NCI-H1105 (cell line): ENCODE results near the gene RPH3AL.
"Not testable (repeated sequence)": the region's sequence is repeated elsewhere in the genome, so short reads cannot be mapped to it uniquely, and the experiment has no call there.

Source experiments
- DNase-seq: peaks from one replicate; lab custom pipeline; 2025; lab: John Stamatoyannopoulos, UW

Gene RPH3AL

DNA sequence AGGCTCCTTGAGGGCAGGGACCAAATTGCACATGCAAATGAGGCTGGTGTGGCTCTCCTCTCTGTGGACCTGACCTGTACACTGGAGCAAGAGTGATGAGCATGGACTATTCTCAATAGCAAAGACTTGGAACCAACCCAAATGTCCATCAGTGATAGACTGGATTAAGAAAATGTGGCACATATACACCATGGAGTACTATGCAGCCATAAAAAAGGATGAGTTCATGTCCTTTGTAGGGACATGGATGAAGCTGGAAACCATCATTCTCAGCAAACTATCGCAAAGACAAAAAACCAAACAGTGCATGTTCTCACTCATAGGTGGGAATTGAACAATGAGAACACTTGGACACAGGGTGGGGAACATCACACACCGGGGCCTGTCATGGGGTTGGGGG is 128.0 kb downstream of the RPH3AL start:
- DNase-seq: not testable (repeated sequence)

DNA sequence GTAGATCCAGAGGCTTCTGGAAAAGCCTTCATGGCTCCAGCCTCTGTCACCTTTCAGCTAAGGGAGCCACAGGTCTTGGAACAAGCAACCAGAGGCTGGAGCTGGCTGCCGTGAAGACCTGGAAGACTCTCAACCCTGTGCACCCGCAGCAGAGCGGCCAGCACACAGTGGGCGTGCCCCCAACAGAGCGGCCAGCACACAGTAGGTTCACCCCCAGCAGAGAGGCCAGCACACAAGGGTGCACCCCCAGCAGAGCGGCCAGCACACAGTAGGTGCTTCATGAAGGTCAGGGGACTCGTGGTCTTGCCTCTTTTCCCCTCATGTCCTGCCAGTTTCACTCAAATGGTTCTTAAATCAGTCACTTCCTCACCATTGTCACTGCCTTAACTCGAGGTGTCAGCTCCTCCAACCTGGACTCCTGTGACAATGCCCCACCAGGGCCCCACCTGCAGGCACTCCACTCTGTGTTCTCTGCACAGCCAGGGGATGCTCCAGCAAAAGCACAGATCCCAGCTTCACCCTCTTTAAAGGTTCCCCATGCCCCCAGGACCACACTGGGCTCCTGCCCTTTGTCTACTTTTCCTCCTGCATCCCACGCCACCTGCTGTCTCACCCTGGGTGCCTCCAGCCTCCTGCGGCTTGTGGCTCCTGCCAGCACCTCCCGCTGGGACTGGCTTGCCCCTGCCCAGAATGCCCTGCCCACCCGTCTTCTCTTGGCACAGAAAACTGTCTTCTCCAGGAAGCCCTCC is 128.7 kb downstream of the RPH3AL start:
- DNase-seq: no peak

DNA sequence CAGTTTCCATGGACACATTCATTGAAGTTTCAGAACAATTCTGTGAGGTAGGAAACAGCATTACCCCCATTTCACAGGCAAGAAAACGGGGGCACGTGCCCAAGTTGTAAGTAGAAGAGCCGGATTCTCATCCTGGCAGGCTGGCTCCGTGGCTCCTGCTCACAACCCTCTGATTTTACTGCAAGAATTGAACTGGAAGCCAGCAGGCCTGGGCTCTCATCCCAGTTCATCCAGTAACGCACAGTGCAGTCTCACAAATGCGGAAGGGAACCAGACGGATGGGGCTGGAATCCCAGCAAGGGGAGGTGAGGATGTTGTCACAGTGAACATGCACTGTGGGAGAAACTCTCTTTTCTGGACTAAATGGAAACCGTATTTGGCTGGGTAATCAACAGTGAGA is 130.4 kb downstream of the RPH3AL start:
- DNase-seq: no peak

DNA sequence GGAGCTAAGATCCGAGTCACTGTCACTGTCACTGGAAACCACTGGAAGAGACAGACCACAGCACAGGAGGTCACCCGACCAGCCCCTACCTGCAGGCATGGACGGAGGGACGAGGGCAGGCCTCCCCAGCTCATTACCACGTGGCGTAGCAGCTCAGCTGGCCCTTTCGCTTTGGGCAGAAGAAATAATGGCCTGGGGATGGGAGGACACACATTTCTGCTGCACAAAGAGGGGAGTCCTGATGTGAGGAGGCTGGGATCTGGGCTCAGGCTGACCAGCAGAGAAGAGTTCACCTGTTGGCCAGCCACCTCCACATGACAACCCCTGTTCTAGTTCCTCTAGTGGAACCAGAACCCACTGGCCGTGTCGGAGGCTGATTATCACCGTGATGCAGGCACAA is 132.9 kb downstream of the RPH3AL start:
- DNase-seq: no peak

DNA sequence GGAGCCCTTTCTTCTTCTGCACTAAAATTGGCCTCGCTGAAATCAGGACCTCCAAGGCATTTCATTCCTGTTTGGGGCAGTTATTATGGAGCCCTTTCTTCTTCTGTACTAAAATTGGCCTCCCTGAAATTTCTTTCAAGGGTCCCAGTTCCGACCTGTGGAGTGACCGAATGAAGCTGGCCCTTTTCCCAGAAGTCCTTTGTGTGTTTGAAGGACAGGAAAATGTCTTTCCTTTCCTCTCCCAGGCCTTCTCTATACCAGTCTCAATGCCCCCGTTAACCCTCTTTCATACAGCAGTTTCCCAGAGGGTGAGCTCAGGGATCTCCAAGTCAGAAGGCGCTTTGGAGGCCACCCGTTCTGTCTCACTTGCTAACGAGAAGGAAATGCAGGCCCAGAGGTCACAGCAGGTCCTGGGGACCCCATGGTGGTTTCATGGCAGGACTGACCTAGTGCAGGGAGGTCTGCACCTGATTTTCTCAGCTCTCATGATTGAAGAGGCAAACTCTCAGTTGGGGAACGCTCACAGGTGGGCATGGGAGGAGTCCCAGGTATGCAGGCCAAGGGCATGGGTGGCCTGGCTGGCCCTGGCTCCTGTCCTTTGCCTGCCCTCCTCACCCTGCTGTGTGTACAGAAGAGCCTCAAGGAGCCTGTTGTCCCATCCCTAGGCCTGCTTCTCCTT is 134.0 kb downstream of the RPH3AL start:
- no peak for DNase-seq

DNA sequence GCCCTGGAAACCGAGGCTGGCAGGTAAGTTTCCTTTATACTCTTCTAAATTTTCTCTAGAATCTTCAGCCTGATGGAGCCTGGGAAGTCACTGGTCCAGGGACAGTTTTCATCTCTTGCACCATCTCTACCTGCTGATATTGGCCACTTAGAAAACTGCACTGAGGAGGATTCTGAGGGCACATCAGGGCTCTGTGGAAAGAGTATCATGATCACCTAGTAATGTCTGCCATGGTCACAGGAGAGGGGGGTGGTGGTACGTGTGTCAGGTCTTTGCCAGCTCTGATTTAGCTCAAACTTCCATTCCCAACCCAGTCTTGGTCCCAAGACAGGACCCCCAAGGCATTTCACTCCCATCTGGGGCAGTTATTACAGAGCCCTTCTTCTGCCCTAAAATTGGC is 136.0 kb downstream of the RPH3AL start:
- DNase-seq: no peak

DNA sequence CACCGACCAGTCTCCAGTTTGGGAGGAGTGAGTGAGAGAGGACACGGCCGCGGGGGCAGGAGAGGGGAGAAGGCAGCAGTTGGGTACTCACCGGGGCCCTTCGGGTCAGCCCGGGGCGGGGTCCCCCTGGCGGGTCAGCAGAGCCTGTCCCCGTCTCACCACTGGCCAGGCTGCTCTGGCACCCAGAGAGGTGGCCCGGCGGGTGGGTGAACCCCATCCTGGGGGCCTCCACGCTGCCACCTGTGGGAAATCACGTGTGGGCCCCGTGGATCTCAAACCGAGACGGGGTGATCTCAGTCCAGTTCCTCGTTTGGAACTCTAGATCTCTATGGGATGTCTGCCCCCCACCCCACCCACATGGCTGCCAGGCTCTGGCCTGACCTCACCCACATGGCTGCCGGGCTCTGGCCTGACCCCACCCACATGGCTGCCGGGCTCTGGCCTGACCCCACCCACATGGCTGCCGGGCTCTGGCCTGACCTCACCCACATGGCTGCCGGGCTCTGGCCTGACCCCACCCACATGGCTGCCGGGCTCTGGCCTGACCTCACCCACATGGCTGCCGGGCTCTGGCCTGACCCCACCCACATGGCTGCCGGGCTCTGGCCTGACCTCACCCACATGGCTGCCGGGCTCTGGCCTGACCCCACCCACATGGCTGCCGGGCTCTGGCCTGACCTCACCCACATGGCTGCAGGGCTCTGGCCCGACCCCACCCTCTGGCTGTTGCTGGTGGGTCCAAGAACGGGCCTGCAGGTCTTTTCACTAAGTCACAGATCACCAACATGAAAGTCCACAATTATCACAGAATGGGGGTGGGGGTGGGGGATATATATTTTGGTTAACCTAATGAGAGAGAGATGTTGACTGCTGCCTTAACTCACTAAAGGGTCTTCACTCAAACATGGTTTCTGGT is 136.8 kb downstream of the RPH3AL start:
- not testable (repeated sequence) for DNase-seq

DNA sequence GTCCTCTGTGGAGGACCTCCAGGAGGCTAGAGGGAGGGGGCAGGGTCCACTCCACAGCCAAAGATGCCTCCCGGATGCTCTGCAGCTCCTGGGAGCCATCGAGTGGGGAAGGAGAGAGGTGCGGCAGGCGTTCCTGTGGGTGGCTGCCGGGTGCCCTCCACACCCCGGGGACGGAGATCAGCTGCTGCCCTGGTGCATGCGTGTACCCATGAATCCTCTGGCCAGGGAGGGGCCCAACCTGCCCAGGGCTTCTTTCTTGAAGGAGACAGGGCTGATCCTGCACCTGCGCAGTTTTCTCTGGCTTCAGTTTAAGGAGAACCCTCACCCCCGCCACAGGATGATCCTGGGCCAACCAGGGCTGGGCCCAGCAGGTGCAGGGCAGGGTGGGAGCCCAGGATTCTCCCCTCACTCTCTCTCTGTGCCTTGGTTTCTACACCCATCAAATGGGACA is 137.7 kb downstream of the RPH3AL start:
- no peak for DNase-seq

DNA sequence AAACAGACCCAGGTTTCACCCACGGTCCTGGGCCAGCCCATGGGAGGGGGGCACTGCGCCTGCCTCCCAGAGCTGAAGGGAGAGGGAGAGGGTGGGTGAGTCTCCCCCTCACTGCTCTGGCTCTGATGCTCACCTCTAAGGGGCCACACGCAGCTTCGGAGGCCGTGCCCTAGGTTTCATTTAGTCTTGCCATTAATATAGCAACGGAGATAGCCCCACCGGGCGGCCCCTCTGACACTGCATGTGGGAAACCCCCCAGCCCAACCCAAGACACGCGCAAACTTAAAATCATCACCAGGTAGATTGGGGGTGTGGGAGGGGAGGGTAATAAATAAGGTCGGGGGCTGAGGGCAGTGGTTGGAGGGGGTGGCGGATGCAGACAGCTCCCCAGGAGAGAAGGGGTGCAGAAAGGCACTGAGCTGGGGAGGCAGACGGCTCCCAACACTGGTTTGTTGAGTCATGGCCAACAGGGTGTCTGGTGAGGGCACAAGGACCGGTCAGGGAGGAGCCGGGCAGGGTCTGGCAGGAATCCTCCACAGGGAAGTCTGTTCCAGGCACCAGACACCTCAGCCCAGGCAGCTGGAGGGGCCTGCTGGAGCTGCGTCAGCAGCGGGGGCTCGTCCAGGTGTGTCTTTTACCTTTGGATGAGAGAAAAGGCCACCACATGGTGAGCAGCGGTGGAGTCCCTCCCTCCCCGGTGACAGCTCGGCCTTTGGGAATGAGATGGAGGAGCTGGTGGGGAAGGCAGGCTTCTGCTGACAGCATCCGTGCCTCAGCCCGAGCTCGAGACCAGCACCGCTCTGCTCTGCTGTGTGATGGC is 139.1 kb downstream of the RPH3AL start:
- no peak for DNase-seq

DNA sequence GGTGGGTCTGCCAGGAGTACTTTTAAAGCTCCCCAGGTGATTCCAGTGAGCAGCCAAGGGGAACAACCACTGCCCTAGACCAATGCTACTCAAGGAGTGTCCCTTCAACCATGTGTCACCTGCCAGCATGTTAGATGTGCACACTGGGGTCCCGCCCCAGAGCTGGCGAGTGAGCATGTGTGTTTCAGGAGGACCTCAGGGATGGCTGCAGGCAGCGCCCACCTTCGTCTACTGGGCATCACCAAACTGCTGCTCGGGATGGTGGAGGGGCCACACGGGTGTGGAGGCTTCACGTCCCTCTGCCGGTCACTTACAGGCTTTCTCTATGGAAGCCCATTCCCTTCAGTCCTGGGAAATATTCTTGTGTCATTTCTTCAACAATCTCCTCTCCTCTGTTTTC is 142.2 kb downstream of the RPH3AL start:
- no peak for DNase-seq

DNA sequence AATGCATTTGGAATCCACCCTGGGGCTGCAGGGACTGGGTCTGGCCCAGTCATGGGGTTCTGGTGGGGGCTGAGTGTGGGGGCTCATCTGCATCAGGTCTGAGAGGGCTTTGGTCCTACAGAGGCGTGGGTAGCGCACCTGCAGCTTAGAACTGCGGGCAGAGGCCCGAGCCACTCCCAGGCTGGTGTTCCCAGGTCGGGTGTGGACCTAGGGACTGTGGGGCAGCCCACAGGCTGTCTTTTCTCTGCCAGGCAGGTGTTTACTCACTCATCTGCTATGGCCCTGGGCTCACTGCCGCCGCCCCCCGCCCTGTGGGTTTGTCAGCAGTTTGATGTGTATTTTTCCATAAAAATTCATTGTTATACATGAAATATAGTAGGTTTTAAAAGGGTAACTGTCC is 144.2 kb downstream of the RPH3AL start:
- no peak for DNase-seq

DNA sequence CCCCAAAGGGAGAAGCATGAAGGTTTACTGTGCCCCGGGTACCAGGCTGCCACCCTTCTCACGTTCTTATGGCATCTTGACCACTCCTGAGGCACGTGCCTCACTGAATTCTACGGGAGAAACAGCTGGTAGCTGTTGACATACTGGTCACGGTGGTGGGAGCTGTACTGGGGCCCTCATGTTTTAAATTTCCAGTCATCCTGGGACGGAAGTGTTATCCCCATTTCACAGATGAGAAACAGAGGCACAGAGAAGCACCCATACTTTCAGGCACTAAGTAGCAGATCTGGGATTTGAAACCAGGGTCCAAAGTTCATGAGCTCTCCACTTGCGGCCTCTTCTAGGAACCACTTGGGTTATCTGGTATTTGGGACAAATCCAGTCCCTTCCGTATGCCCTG is 144.8 kb downstream of the RPH3AL start:
- no peak for DNase-seq

DNA sequence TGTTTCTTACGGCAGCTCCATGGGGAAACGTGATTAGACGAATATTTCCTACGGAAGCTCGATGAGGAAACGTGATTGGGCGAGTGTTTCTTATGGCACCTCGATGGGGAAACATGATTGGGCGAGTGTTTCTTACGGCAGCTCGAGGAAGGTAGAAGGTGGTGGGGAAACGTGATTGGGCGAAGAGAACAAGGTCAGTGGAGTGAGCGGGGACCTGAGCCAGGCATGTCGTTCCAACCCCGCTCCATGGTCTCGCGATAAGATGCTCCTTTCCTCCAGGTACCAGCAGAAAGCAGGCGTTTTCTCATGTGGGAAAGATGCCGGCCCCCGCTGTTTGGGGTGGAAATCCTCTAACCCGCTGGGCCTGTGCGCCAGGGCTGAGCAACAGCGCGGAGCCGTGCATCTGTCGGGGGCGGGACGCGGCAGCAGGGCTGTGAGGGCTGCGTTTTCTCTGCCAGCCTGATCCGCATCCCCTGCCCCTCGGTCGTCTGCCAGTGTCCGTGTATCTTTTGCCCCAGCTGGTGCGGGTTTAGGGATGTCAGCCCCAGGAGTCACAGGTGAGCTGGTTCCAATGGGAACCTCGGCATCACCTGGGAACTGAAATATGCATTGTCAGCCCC is 145.6 kb downstream of the RPH3AL start:
- no peak for DNase-seq

DNA sequence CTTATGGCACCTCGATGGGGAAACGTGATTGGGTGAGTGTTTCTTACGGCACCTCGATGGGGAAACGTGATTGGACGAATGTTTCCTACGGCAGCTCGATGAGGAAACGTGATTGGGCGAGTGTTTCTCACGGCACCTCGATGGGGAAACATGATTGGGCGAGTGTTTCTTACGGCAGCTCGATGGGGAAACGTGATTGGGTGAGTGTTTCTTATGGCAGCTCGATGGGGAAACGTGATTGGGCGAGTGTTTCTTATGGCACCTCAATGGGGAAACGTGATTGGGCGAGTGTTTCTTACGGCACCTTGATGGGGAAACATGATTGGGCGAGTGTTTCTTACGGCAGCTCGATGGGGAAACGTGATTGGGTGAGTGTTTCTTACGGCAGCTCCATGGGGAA is 146.1 kb downstream of the RPH3AL start:
- not testable (repeated sequence) for DNase-seq

DNA sequence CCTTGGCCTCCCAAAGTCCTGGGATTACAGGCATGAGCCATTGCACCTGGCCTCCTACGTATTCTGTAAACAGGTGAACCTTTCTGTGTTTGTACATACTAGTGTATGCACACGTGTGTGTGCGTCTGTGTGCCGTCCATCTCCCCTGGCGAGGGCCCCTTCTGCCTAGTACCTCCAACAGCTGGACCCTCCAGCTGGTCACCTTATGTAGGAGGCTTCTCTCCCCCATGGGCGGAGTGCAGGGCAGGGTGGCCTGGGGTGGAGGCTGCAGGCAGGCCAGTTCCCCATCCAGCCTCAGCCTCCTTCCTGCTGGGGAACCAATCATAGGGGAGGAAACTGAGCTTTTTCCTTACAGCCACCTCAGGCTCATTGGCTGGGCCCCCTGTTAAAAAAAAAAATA is 146.8 kb downstream of the RPH3AL start:
- DNase-seq: no peak

DNA sequence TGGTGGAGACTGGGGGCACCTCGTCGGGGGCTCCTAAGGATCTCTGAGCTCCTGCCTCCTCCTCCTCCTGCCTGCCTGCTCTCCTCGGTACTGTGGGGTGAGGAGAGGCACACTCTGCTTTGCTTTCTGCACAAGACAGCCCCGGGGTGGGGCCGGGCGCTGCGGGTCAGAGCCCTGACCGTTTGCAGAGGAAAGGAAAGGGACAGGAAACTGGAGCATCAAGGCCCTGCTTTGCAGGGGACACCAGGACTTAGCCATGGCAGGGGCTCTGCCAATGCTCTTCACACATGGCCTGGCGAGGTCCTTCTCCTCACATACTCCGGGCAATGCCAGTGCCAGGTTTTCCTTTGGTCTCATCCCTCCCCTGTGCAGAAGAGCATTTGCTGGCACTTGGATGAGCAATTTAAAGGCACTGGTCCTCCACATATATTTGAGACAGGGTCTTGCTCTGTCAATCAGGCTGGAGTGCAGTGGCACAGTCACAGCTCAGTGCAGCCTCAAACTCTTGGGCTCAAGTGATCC is 147.4 kb downstream of the RPH3AL start:
- DNase-seq: no peak

DNA sequence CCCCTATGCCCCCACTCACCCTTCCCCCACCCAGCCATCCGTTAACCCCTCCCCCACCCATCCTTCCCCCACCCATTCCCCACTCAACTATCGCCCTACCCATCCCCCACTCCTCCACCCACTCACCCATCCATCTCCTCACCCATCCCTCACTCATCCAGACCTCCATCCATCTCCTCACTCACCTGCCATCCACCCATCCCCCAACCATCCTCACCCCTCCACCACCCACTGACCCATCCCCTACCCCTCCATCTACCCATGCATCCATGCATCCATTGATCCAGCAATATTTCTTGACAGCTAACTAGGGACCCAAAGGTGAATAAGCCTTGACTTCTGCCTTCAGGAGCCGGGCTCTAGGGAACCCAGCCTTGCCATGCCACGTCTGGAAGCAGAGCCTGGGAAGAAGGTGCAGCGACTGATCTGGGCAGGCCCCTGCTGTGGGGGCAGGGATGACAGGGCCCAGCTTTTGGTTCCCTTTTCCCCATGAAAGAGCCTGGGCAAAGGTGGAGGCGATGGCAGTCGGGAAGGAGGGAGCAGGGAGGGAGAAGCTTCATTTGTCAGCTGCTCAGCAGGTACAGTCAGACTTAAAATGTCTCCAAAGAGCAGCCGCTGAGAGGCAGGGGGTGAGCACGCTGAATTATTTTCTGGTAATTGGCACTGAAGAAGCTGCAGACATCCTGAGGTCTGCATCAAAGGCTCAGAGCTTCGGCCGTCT is 148.0 kb downstream of the RPH3AL start:
- no peak for DNase-seq

DNA sequence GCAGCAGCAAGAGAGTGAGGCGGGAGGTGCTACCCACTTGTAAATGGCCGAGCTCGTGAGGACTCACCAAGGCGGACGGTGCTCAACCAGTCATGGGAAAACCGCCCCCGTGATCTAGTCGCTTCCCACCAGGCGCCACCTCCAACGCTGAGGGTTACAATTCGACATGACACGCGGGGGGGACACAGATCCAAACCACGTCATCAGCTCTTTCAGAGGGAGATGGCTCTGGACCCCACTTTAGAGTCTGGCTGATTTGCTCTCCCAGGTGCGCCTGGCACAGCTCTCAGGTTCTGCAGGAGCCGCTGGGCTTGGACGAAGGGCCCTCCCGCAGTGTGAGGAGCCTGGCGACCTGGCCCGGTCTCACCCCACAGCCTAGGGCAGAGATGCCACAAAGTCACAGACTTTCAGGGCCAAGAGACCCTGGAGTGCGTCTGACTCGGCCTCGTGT is 150.1 kb downstream of the RPH3AL start:
- no peak for DNase-seq

DNA sequence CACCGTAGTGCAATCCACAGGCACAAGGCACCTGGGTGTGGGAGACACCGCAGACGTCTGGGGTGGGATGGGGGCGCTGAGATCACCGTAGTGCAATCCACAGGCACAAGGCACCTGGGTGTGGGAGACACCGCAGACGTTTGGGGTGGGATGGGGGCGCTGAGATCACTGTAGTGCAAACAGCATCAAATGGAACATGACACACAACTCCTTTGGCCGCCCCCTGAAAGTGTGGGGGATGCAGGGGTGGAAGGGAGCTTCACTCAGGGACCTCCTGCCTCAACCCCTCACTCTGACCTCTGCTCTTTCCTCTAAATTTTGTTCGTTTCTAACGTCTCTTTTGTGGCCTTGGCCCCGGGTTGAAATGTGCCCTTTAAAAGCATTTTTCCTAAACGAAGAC is 150.9 kb downstream of the RPH3AL start:
- not testable (repeated sequence) for DNase-seq

DNA sequence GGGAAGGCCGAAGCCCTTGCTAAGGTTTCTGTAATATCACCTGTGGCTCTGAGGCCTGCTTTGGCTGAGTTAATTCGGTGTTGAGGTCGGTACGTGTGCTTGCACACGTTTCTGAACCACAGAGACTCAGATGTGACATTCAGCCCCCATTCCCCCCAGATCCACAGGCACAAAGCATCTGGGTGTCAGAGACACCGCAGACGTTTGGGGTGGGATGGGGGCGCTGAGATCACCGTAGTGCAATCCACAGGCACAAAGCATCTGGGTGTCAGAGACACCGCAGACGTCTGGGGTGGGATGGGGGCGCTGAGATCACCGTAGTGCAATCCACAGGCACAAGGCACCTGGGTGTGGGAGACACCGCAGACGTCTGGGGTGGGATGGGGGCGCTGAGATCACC is 151.3 kb downstream of the RPH3AL start:
- not testable (repeated sequence) for DNase-seq
